NCI-H1092 treated with DMSO at 0.1 percent for 48 hours (cell line): ENCODE results near the gene APMAP.

Source experiments
- DNase-seq: peaks from one replicate; lab custom pipeline; 2025; lab: John Stamatoyannopoulos, UW

Gene APMAP

GRCh38 chr20:24987244-24987643 lies 5.3 kb downstream of the APMAP start:
- no peak for DNase-seq

DNA sequence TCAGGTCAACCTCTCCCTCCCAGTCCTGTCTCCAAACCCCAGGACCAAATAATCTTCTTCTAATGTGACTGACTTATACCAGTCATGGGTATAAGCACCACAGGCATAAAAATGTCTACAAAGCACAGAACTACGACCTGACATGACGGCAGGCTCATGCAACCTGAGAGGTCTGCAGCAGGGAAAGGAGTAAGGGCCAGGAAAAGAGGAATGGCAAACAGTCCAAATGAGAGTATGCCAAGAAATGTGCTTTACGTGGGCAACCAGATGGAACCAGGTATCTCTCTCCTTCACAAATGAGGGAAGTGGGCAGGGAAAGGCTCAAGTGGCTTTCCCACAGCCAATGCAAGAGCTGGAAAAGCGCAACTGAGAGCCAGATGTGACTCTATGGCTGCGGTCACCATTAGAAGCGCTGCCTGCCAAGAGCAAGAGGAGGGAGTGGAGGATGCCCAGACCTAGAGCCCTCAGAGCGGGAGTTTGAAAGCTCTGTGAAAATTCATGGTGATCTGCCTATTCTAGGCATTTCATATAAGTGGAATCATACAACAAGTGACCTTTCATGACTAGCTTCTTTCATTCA lies 6.0 kb downstream of the APMAP start:
- DNase-seq, result peak; percentile 73

DNA sequence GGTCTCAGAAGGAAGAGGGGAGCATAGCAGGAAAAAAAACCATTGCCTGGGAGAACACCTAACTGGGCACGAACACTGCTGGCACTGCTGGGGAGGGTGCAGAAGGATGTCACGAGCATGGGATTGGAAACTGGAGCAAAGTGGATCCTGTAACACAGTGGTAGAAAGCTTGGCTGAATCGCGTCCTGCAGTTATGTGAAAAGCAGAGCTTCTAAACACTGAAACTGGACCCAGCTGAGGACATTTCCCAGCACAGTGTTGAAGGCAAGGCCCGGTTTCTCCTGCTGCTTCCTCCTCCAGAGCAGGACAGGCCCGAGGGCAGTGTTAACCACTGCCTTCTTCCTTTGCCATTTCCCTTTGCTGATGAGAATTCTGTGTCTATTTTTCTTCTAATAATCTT lies 6.7 kb downstream of the APMAP start:
- DNase-seq, result no peak

DNA sequence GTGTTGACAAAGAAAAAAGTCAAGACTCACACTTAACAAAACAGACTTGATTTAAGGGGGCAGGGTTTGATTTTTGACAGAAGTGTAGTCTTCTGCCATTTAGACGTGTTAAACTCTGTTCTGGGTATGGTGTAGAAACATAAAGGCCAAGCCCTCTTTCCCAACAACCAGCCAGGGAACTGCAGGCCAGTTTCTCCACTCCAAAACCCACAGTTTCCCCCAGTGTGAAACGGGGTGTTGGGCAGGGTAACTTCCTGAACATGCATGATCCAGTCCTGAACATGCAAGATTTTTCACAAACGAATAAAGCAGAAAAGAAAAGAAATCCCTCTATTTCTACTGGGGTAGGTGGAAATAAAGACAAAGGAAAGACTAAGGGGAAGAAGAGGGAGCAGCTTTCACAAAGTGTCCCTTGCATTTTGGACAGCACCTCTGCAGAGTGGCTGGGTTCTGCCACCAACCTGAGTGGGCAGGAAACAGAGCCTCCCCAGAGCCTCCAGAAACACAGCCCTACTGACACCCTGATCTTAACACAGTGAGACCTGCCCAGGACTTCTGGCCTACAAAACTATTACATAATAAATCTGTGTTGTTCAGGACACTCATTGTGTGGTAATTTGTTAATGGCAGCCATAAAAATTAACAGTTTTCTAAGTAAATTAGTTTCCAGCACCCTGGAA lies 7.5 kb downstream of the APMAP start:
- no peak for DNase-seq

- DNase-seq, result no peak
Measured at GRCh38 chr20:24983896-24984295, 8.7 kb downstream of the APMAP start.

GRCh38 chr20:24981790-24982189 lies 10.8 kb downstream of the APMAP start:
- DNase-seq, result no peak

GRCh38 chr20:24981282-24981681 lies 11.3 kb downstream of the APMAP start:
- no peak for DNase-seq

DNA sequence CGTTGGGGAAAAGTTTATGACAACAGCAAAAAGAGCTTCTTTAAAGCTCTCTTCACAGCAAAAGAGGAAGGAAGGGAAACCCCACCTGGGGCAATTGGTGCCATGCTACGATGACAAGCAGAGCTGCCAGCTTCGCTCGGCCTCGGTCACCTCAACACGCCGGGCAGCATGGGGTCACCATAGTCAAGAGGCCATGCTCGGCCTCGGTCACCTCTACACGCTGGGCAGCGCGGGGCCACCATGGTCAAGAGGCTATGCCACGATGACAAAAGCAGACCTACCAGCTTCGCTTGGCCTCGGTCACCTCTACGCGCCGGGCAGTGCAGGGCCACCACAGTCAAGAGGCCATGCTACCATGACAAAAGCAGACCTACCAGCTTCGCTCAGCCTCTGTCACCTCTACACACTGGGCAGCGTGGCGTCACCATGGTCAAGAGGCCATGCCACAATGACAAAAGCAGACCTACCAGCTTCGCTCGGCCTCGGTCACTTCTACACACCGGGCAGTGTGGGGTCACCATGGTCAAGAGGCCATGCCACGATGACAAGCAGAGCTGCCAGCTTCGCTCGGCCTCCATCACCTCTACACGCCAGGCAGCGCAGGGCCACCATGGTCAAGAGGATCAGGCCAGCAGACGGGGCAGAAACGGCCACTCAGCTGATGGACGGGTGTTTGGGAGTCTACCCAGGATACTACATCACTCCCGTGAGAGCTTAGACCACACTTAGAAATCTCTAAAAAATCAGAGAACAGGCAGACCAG lies 12.1 kb downstream of the APMAP start:
- DNase-seq, result no peak

DNA sequence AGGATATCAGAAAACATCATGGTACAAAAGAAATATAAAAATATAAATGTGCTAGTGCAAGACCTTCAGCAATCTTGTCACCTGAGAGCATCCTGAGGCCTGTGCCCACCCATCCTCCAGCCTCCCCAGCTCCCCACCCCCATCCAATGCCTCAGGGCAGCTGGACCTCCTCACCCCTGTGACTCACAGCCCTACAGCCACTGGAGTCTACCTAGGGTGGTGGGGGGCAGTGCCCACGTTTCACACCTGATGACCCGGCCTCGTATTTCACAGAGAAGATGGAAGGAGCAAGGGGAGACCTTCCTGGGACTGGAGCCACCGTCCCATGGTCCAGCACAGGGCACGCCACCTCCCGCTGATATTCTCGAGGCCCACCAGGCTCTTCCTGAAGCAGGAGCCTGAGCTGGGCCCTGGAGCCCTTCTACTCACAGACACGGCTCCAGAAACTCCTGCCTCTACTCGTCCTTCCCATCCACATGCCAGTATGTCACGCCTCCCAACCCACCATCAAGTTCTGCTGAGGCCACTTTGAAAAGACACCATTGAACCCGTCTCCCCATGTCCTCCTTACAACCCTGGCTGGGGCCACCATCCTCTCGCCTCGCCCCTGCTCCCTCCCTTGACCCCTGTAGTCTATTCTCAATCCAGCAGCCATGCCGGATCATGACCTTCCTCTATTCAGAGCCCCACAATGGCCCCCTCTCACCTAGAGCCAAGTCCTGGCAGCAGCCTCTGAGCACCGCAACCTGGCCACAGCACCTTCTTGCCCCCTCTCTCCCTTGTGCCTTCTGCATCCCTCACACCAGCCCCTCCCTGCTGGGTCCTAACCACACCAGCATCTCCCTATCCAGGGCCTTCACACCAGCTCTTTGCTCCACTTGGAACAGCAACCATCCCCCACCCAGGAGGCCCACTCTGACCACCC lies 13.3 kb downstream of the APMAP start:
- DNase-seq, result no peak

- no peak for DNase-seq
Measured at GRCh38 chr20:24978513-24978912, 14.0 kb downstream of the APMAP start.

- DNase-seq, result no peak
Measured at GRCh38 chr20:24977797-24978196, 14.8 kb downstream of the APMAP start.

DNA sequence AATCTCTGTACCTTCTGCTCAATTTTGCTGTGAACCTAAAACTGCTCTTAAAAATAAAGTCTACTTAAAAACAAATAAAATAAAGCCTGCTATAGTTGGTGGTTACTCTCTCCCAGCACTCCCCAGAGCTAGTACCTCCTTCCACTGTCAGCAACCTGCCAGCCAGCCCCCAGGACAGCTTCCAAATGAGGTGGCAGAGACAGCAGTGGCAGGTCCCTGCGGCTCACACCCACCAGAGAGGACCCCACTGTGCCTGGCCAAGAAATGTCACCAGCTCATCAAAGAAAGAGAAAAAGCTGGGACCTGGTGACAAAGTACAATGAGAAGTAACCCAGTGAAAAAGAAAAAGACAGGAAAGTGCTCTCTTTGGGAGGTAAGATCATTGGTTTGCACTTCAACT lies 15.2 kb downstream of the APMAP start:
- no peak for DNase-seq

GRCh38 chr20:24972341-24972740 lies 20.2 kb downstream of the APMAP start:
- no peak for DNase-seq

- no peak for DNase-seq
Measured at GRCh38 chr20:24971376-24972101, 21.0 kb downstream of the APMAP start.

GRCh38 chr20:24970754-24971153 lies 21.8 kb downstream of the APMAP start:
- no peak for DNase-seq

DNA sequence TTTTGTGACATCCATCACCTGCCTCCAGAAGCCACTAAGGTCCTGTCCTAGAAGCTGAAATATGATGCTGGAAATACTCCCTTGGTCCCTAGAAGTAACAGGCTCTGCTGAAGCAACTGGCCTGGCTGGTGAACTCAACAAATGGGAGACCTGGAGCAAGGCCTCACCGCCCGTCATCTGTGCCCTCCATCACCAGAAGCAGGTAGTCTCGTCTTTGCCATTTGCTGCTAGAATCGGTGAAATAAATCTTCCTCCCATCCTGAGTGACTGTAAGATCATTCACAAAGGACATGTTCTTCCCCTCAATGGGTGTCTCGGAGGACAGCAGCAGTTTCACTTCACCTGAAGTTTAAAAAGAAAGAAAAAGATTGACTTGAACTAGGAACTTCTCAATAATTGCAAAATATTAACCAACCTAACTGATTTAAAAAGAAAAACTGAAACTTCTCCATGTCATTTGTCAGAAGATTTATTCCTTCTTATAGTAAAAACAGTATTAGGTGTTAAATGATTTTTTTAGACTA lies 22.5 kb downstream of the APMAP start:
- no peak for DNase-seq

- DNase-seq, result no peak
Measured at GRCh38 chr20:24969186-24970029, 23.1 kb downstream of the APMAP start.

- DNase-seq, result no peak
Measured at GRCh38 chr20:24968278-24968800, 24.2 kb downstream of the APMAP start.

DNA sequence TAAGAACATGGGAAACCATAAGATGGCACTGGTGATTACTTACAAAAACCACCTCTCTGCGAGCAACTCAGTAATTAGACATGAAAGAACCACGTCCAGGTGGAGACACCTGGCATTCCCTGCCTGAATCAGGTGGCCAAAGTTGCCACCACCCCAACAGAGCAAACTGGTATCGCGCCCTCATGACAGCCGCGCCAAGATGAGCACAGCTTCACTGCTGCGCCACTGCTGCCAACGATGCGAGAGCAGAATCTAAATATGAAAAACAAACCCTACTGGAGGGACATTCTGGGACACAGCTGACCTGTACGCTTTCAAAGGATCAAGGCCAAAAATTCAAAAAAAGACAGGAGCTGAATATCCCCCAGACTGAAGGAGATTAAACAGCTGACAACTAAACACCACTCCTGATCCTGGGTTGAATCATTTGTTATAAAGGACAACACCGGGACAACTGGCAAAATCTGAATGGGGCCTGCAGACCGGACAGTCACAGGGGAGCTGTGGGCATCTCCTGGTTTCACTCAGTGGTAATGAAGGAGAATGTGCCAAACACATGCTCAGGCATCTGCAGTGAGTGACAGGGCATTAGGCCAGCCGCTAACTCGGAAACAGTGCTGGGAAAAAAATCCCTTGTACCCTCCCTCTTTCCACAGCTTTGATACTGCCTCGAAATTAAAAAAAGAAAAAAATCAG lies 26.1 kb downstream of the APMAP start:
- DNase-seq, result no peak
